Breast epithelium (tissue), 4 donors: ENCODE measurements around the gene MICAL2. TPM values are rescaled to one million over a fixed set of nuclear protein-coding genes. Genes with fewer than 3 reads are reported as not detected.

Experiments used
- DNase-seq, 2 donors: peaks; one replicate each; pipeline ENCODE4 v3.0.0-alpha.2; 2019; ENCODE audit warnings: low spot score in 2 of 2
- H3K27ac ChIP-seq, 2 donors: fragments of 200-600 bp; sonication (generic) in 1 of 2; one replicate each; pipeline ENCODE4 v1.5.1; 2016 to 2019; ENCODE audit warnings: mild to moderate bottlenecking in 1 of 2
- H3K27me3 ChIP-seq, 2 donors: fragments of 200-600 bp; sonication (generic) in 1 of 2; one replicate each; pipeline versions ENCODE4 v1.5.1 to v1.6.0; 2017 to 2019; ENCODE audit warnings: control low read depth in 1 of 2, mild to moderate bottlenecking in 1 of 2
- H3K36me3 ChIP-seq: fragments of 200-600 bp; one replicate; pipeline ENCODE4 v1.5.1; 2019
- H3K4me1 ChIP-seq, 2 donors: fragments of 200-600 bp; sonication (generic); one replicate each; pipeline ENCODE4 v1.5.1; 2016 to 2019; ENCODE audit warnings: control low read depth in 1 of 2
- H3K4me3 ChIP-seq, 3 donors: fragments of 200-600 bp; sonication (generic); 1 replicate in 2 of 3; 2 replicates in 1 of 3; pipeline ENCODE4 v1.5.1; 2016 to 2019; ENCODE audit warnings: mild to moderate bottlenecking in 3 of 3, moderate library complexity in 2 of 3
- H3K9me3 ChIP-seq, 2 donors: fragments of 200-600 bp; sonication (generic) in 1 of 2; one replicate each; pipeline ENCODE4 v1.5.1; 2016 to 2019; ENCODE audit warnings: control low read depth in 1 of 2
- POLR2A ChIP-seq: fragments of 450-650 bp; IDR thresholded peaks from one replicate; pipeline ENCODE4 v1.6.1; 2016; ENCODE audit warnings: antibody characterized with exemption, mild to moderate bottlenecking, moderate library complexity
- POLR2AphosphoS5 ChIP-seq, 3 donors: sonication (generic); formaldehyde crosslinking; IDR thresholded peaks; one replicate each; pipeline ENCODE4 v1.6.1; 2017; ENCODE audit warnings: antibody characterized with exemption in 3 of 3
- intact Hi-C: fragments of 100-400 bp; cut with DNase I; formaldehyde crosslinking; loops from one replicate; pipeline ENCODE4 v1.15.1; 2023; ENCODE audit warnings: low total_unique reads
- total RNA-seq, 3 donors: library from RNA; depleted of rRNA; stranded (reverse); fragments of >200 nt; gene quantifications; one replicate each; pipeline ENCODE4 v1.1.0, GENCODE V29; 2016
- TF ChIP-seq, protein P1 (sequence below), 3 donors: fragments of 450-650 bp; IDR thresholded peaks; one replicate each; pipeline ENCODE4 v1.5.1; 2016 to 2017; ENCODE audit warnings: antibody characterized with exemption in 3 of 3, mild to moderate bottlenecking in 3 of 3, moderate library complexity in 3 of 3

The MICAL2 gene
- total RNA-seq, 3 donors from 2014 or later: 30.9 to 52.4 (median 38.6) TPM

GRCh38 chr11:12119502-12119901 is 9.1 kb downstream of the MICAL2 start:
- Histone ChIP-seq H3K4me1 (no peaks in the 10 kb centered on the region), H3K27me3 (no peaks in the 10 kb centered on the region), H3K36me3 (no peaks in the 10 kb centered on the region), H3K4me3 (no peak overlapping the region), H3K9me3 (no peaks in the 10 kb centered on the region), H3K27ac (peak overlapping the region in 1 of 2 donors; percentile 45)
- DNase-seq: no peak
- intact Hi-C loops: no loop called here
- TF ChIP-seq, protein P1, sequence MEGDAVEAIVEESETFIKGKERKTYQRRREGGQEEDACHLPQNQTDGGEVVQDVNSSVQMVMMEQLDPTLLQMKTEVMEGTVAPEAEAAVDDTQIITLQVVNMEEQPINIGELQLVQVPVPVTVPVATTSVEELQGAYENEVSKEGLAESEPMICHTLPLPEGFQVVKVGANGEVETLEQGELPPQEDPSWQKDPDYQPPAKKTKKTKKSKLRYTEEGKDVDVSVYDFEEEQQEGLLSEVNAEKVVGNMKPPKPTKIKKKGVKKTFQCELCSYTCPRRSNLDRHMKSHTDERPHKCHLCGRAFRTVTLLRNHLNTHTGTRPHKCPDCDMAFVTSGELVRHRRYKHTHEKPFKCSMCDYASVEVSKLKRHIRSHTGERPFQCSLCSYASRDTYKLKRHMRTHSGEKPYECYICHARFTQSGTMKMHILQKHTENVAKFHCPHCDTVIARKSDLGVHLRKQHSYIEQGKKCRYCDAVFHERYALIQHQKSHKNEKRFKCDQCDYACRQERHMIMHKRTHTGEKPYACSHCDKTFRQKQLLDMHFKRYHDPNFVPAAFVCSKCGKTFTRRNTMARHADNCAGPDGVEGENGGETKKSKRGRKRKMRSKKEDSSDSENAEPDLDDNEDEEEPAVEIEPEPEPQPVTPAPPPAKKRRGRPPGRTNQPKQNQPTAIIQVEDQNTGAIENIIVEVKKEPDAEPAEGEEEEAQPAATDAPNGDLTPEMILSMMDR (IDR thresholded peaks at IDR 0.05): no peak
- TF ChIP-seq POLR2AphosphoS5 (IDR thresholded peaks at IDR 0.05) (no peak), POLR2A (no peak)

- no peak overlapping the region for H3K4me3 ChIP-seq
- H3K27me3 ChIP-seq: no peaks in the 10 kb centered on the region
- no peaks in the 10 kb centered on the region for H3K9me3 ChIP-seq
- H3K27ac ChIP-seq: peak overlapping the region in 1 of 2 donors; percentile 45
- DNase-seq: no peak
- no peaks in the 10 kb centered on the region for H3K36me3 ChIP-seq
- H3K4me1 ChIP-seq: no peaks in the 10 kb centered on the region
- TF ChIP-seq POLR2AphosphoS5 (IDR thresholded peaks at IDR 0.05) (no peak), POLR2A (no peak)
- TF ChIP-seq, protein P1 (IDR thresholded peaks at IDR 0.05): no peak
- intact Hi-C loops: no loop called here
These were observed 9.9 kb downstream of the MICAL2 start for GRCh38 chr11:12120031-12121008.

DNA sequence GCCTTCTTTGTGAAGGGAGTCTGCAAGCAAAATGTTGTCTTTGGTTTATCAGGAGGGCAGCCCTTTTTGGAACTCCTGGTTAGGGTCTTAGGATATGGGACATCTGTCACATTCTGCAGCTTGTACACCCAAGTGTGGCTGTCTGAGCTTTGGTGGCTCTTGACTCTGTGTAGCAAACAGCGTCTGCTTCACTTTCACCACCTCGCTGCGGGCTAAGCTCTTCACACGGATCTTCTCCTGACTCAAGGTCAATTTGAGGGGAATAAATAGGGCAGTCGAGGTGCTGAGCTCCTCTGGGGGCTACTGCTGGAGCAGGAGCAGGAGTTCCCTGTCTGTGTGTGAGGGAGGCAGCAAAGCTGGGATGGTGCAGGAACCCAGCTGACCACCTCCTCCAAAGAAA is 10.6 kb downstream of the MICAL2 start:
- intact Hi-C loops: no loop called here
- TF ChIP-seq, protein P1 (IDR thresholded peaks at IDR 0.05): no peak
- TF ChIP-seq POLR2A (no peak), POLR2AphosphoS5 (IDR thresholded peaks at IDR 0.05) (no peak)
- H3K27ac ChIP-seq: no peak overlapping the region
- no peak for DNase-seq
- no peaks in the 10 kb centered on the region for H3K9me3 ChIP-seq
- no peak overlapping the region for H3K4me3 ChIP-seq
- H3K27me3 ChIP-seq: no peaks in the 10 kb centered on the region
- no peaks in the 10 kb centered on the region for H3K36me3 ChIP-seq
- no peaks in the 10 kb centered on the region for H3K4me1 ChIP-seq

- Histone ChIP-seq H3K4me1 (no peaks in the 10 kb centered on the region), H3K4me3 (no peak overlapping the region), H3K27me3 (no peaks in the 10 kb centered on the region), H3K36me3 (no peaks in the 10 kb centered on the region), H3K27ac (no peak overlapping the region), H3K9me3 (no peaks in the 10 kb centered on the region)
- no peak for DNase-seq
- intact Hi-C loops: no loop called here
- TF ChIP-seq POLR2A: no peak
- TF ChIP-seq, protein P1 (IDR thresholded peaks at IDR 0.05): no peak
- no peak for TF ChIP-seq POLR2AphosphoS5 (IDR thresholded peaks at IDR 0.05)
These were observed 11.1 kb downstream of the MICAL2 start for GRCh38 chr11:12121517-12121916.

DNA sequence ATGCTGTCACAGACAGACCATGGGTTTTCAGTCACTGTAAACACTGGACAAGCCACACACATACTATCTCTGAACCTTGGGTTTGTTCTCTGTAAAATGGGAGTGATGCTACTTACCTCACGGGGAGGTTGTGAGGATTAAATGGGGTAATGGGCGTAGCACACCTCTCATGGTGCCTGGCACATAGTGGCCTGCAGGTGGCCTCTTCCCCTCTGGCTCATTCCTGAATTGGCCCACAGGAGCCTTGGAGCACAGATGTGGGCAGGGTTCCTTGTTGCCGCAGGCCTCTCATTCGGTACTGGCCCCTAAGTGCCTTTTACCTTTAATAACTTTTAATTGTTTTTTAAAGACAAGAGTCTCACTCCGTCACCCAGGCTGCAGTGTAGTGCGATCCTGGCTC is 11.7 kb downstream of the MICAL2 start:
- intact Hi-C loops: no loop called here
- H3K4me1 ChIP-seq: no peaks in the 10 kb centered on the region

More for the DNA sequence above, 11.7 kb downstream of the MICAL2 start:
- Histone ChIP-seq H3K9me3 (no peaks in the 10 kb centered on the region), H3K27ac (no peak overlapping the region), H3K27me3 (no peaks in the 10 kb centered on the region), H3K36me3 (no peaks in the 10 kb centered on the region), H3K4me3 (no peak overlapping the region)
- no peak for TF ChIP-seq POLR2AphosphoS5 (IDR thresholded peaks at IDR 0.05)
- no peak for TF ChIP-seq POLR2A
- TF ChIP-seq, protein P1 (IDR thresholded peaks at IDR 0.05): peak in 1 of 3 donors; percentile 25
- DNase-seq: no peak
